Measurements from ENCODE around the gene NCEH1. TPM values are rescaled to one million over a fixed set of nuclear protein-coding genes. Genes with fewer than 3 reads are reported as not detected.
"Not testable (repeated sequence)": the region's sequence is repeated elsewhere in the genome, so short reads cannot be mapped to it uniquely, and the experiment has no call there.

Gene NCEH1
- total RNA-seq: 10 to 100 TPM; 18.5 to 18.6 TPM

- Mint-ChIP-seq H3K4me3 (peak within 1 kb of the TSS; percentile 97), H3K27ac (peak within 1 kb of the TSS; percentile 54 to 91), H3K9me3 (no peaks in the 10 kb centered on the region), H3K4me1 (ENCODE audit: low read depth in 2 of 2) (peaks cover 20 to 29% of the 10 kb centered on the region in 2 donors), H3K27me3 (no peaks in the 10 kb centered on the region), H3K36me3 (no peaks in the 10 kb centered on the region)
- DNase-seq (ENCODE audit: low spot score) (peak; percentile 87), ATAC-seq (peak; percentile 99 to 100)
Measured at GRCh38 chr3:172710664-172711453, at the start of gene NCEH1. TSS of gene NCEH1 (minus strand) at chr3:172711067. CDS start at chr3:172710984, 83 bp downstream.

GRCh38 chr3:172760416-172760815 lies 49.5 kb upstream of the NCEH1 start:
- not testable (repeated sequence) for H3K27ac Mint-ChIP-seq

GRCh38 chr3:172753125-172753524 lies 42.3 kb upstream of the NCEH1 start:
- DNase-seq (ENCODE audit: low spot score) (no peak), ATAC-seq (no peak)
- peak overlapping the region in 1 of 2 donors; percentile 44 for H3K27ac Mint-ChIP-seq
- H3K9me3 Mint-ChIP-seq: no peaks in the 10 kb centered on the region
- H3K36me3 Mint-ChIP-seq: peaks cover 6% of the 10 kb centered on the region
- no peaks in the 10 kb centered on the region for H3K27me3 Mint-ChIP-seq
- H3K4me3 Mint-ChIP-seq: peak overlapping the region; percentile 1
- peaks cover 17 to 28% of the 10 kb centered on the region in 2 donors for H3K4me1 Mint-ChIP-seq (ENCODE audit: low read depth in 2 of 2)

More at GRCh38 chr3:172760416-172760815, 49.5 kb upstream of the NCEH1 start:
- DNase-seq (ENCODE audit: low spot score); H3K9me3 Mint-ChIP-seq; H3K27me3 Mint-ChIP-seq; H3K4me3 Mint-ChIP-seq; ATAC-seq; H3K4me1 Mint-ChIP-seq (ENCODE audit: low read depth in 2 of 2): not testable (repeated sequence)
- H3K36me3 Mint-ChIP-seq: peaks cover 21% of the 10 kb centered on the region

GRCh38 chr3:172752651-172753050 lies 41.8 kb upstream of the NCEH1 start:
- Mint-ChIP-seq H3K36me3 (peaks cover 6% of the 10 kb centered on the region), H3K4me1 (ENCODE audit: low read depth in 2 of 2) (peaks cover 17 to 28% of the 10 kb centered on the region in 2 donors)
- DNase-seq (ENCODE audit: low spot score): no peak

GRCh38 chr3:172751175-172751704 lies 40.4 kb upstream of the NCEH1 start:
- Mint-ChIP-seq H3K4me3 (peak overlapping the region; percentile 98), H3K4me1 (ENCODE audit: low read depth in 2 of 2) (peaks cover 17 to 28% of the 10 kb centered on the region in 2 donors), H3K9me3 (no peaks in the 10 kb centered on the region), H3K27ac (peak overlapping the region; percentile 92 to 94), H3K27me3 (no peaks in the 10 kb centered on the region), H3K36me3 (peaks cover 6% of the 10 kb centered on the region)
- DNase-seq (ENCODE audit: low spot score) (no peak), ATAC-seq (no peak)

More at GRCh38 chr3:172752651-172753050, 41.8 kb upstream of the NCEH1 start:
- Mint-ChIP-seq H3K9me3 (no peaks in the 10 kb centered on the region), H3K4me3 (peak overlapping the region; percentile 98), H3K27ac (peak overlapping the region in 1 of 2 donors; percentile 44), H3K27me3 (no peaks in the 10 kb centered on the region)
- no peak for ATAC-seq

GRCh38 chr3:172750368-172751174 lies 39.7 kb upstream of the NCEH1 start, which contains the start of gene ECT2:
TSS of gene ECT2 (plus strand) at chr3:172750726. CDS start at chr3:172754531, 3,805 bp downstream.
- peaks cover 6% of the 10 kb centered on the region for H3K36me3 Mint-ChIP-seq
- ATAC-seq: peak; percentile 99 to 100
- peak within 1 kb of the TSS; percentile 98 for H3K4me3 Mint-ChIP-seq
- H3K27me3 Mint-ChIP-seq: no peaks in the 10 kb centered on the region
- H3K27ac Mint-ChIP-seq: peak within 1 kb of the TSS; percentile 92 to 94
- peak; percentile 97 for DNase-seq (ENCODE audit: low spot score)
- peaks cover 17 to 28% of the 10 kb centered on the region in 2 donors for H3K4me1 Mint-ChIP-seq (ENCODE audit: low read depth in 2 of 2)
- no peaks in the 10 kb centered on the region for H3K9me3 Mint-ChIP-seq

- DNase-seq (ENCODE audit: low spot score) (no peak), ATAC-seq (no peak)
- Mint-ChIP-seq H3K27me3 (no peaks in the 10 kb centered on the region), H3K4me3 (peak overlapping the region; percentile 98), H3K4me1 (ENCODE audit: low read depth in 2 of 2) (peaks cover 17 to 28% of the 10 kb centered on the region in 2 donors), H3K36me3 (peaks cover 6% of the 10 kb centered on the region), H3K9me3 (no peaks in the 10 kb centered on the region), H3K27ac (peak overlapping the region; percentile 92 to 94)
Measured at GRCh38 chr3:172750069-172750367, 39.2 kb upstream of the NCEH1 start.

GRCh38 chr3:172749230-172749965 lies 38.5 kb upstream of the NCEH1 start:
- ATAC-seq (no peak), DNase-seq (ENCODE audit: low spot score) (no peak)
- Mint-ChIP-seq H3K4me1 (ENCODE audit: low read depth in 2 of 2) (peaks cover 17 to 28% of the 10 kb centered on the region in 2 donors), H3K36me3 (peaks cover 6% of the 10 kb centered on the region), H3K9me3 (no peaks in the 10 kb centered on the region), H3K27ac (peak overlapping the region in 1 of 2 donors; percentile 92), H3K4me3 (peak overlapping the region; percentile 23), H3K27me3 (no peaks in the 10 kb centered on the region)

GRCh38 chr3:172746475-172746874 lies 35.6 kb upstream of the NCEH1 start:
- no peak overlapping the region for H3K4me3 Mint-ChIP-seq
- DNase-seq (ENCODE audit: low spot score) (no peak), ATAC-seq (no peak)
- no peaks in the 10 kb centered on the region for H3K9me3 Mint-ChIP-seq
- H3K27me3 Mint-ChIP-seq: no peaks in the 10 kb centered on the region
- H3K36me3 Mint-ChIP-seq: no peaks in the 10 kb centered on the region
- H3K27ac Mint-ChIP-seq: no peak overlapping the region
- H3K4me1 Mint-ChIP-seq (ENCODE audit: low read depth in 2 of 2): peaks cover 6 to 9% of the 10 kb centered on the region in 2 donors

GRCh38 chr3:172739462-172739861 lies 28.6 kb upstream of the NCEH1 start:
- DNase-seq (ENCODE audit: low spot score) (no peak), ATAC-seq (no peak)
- Mint-ChIP-seq H3K27ac (no peak overlapping the region), H3K4me3 (no peak overlapping the region), H3K9me3 (no peaks in the 10 kb centered on the region), H3K4me1 (ENCODE audit: low read depth in 2 of 2) (peaks cover 0 to 6% of the 10 kb centered on the region in 2 donors), H3K27me3 (peaks cover 10 to 24% of the 10 kb centered on the region in 2 donors), H3K36me3 (no peaks in the 10 kb centered on the region)

GRCh38 chr3:172735014-172735413 lies 24.1 kb upstream of the NCEH1 start:
- Mint-ChIP-seq H3K27me3 (peaks cover 5 to 16% of the 10 kb centered on the region in 2 donors), H3K4me3 (no peak overlapping the region), H3K27ac (no peak overlapping the region), H3K36me3 (no peaks in the 10 kb centered on the region), H3K9me3 (no peaks in the 10 kb centered on the region), H3K4me1 (ENCODE audit: low read depth in 2 of 2) (peaks cover 0 to 6% of the 10 kb centered on the region in 2 donors)
- ATAC-seq (no peak), DNase-seq (ENCODE audit: low spot score) (no peak)

- Mint-ChIP-seq H3K27ac (no peak overlapping the region), H3K36me3 (no peaks in the 10 kb centered on the region), H3K9me3 (peaks cover 5% of the 10 kb centered on the region), H3K4me1 (ENCODE audit: low read depth in 2 of 2) (no peaks in the 10 kb centered on the region), H3K27me3 (peaks cover 0 to 10% of the 10 kb centered on the region in 2 donors), H3K4me3 (no peak overlapping the region)
- ATAC-seq (no peak), DNase-seq (ENCODE audit: low spot score) (no peak)
Measured at GRCh38 chr3:172726380-172726779, 15.5 kb upstream of the NCEH1 start.

GRCh38 chr3:172722536-172723040 lies 11.7 kb upstream of the NCEH1 start:
- H3K9me3 Mint-ChIP-seq; H3K4me1 Mint-ChIP-seq (ENCODE audit: low read depth in 2 of 2); H3K27ac Mint-ChIP-seq; H3K36me3 Mint-ChIP-seq; DNase-seq (ENCODE audit: low spot score); H3K4me3 Mint-ChIP-seq; H3K27me3 Mint-ChIP-seq; ATAC-seq: not testable (repeated sequence)
